Measurements from ENCODE around the gene SLC13A1. TPM values are rescaled to one million over a fixed set of nuclear protein-coding genes. Genes with fewer than 3 reads are reported as not detected.

SLC13A1 gene
- polyA plus RNA-seq (2013, experiment 1 of 2): 0.01 TPM
- not detected for polyA plus RNA-seq (2013, experiment 2 of 2)

DNA sequence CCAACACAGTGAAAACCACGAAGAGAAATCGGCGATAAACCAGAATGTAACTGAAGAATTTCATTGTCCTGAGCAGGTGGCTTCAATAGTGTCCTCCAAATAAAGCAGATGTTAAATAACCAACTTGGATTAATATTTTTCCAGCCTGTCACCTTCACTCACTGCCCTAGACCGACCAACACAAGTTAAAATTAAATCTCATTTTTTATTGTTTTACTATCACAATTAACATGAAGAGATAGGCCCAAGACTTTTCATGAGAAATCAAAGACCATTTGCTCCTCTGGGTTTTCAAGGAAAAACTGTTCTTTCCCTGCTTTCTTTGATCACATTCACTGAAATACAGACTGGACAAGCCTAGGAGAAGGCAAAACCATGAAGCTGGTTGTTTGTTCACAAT, at the start of gene SLC13A1:
Gene SLC13A1, minus strand, starts transcription at position 87 of the 400 bp plus-strand sequence. Its CDS starts 23 bp downstream, at position 64.
- H3K27me3 ChIP-seq (ENCODE audit: control insufficient read depth in 1 of 2, insufficient read depth in 1 of 2, low read length in 2 of 2): no peaks in the 10 kb centered on the region
- H2BK15ac ChIP-seq (ENCODE audit: low read depth, poor library complexity, severe bottlenecking): no peak within 1 kb of the TSS
- H4K91ac ChIP-seq (ENCODE audit: low read length): no peak within 1 kb of the TSS
- H3K4me1 ChIP-seq (ENCODE audit: control insufficient read depth, insufficient read depth, low read depth, low read length): no peaks in the 10 kb centered on the region
- H3K79me1 ChIP-seq (replicated peaks; ENCODE audit: low read length, poor library complexity, severe bottlenecking): no peaks in the 10 kb centered on the region
- H3K4me2 ChIP-seq (ENCODE audit: low read length, poor library complexity, severe bottlenecking): no peak within 1 kb of the TSS
- no peak within 1 kb of the TSS for H2BK5ac ChIP-seq (ENCODE audit: low read depth, low read length, poor library complexity, severe bottlenecking)
- no peak within 1 kb of the TSS for H2BK12ac ChIP-seq (ENCODE audit: low read length in 2 of 2)
- no peak for DNase-seq
- no peak within 1 kb of the TSS for H3K14ac ChIP-seq (ENCODE audit: low read length in 2 of 2)
- H2BK120ac ChIP-seq (ENCODE audit: low read depth, low read length): no peak within 1 kb of the TSS
- H3K27ac ChIP-seq (ENCODE audit: low read length, poor library complexity, severe bottlenecking): no peak within 1 kb of the TSS
- H3K4ac ChIP-seq (ENCODE audit: low read depth in 1 of 2, low read length in 2 of 2): no peak within 1 kb of the TSS
- no peaks in the 10 kb centered on the region for H3K36me3 ChIP-seq (ENCODE audit: control insufficient read depth in 1 of 2, insufficient read depth in 2 of 2, low read depth in 1 of 2, low read length in 2 of 2)
- no peak within 1 kb of the TSS for H2AK5ac ChIP-seq (ENCODE audit: low read length, severe bottlenecking)
- no peak within 1 kb of the TSS for H3K23ac ChIP-seq (ENCODE audit: low read length in 2 of 2)
- no peak within 1 kb of the TSS for H4K8ac ChIP-seq (ENCODE audit: low read length)
- no peak within 1 kb of the TSS for H3K4me3 ChIP-seq (ENCODE audit: insufficient read depth in 1 of 2, low read depth in 1 of 2, low read length in 2 of 2)
- H3K9ac ChIP-seq (ENCODE audit: low read length): no peak within 1 kb of the TSS
- no peak within 1 kb of the TSS for H3K18ac ChIP-seq (ENCODE audit: low read depth in 1 of 2, low read length in 2 of 2)
- 86% methylated on average over 4 of the region's 4 CpGs for WGBS
- no peaks in the 10 kb centered on the region for H3K9me3 ChIP-seq (ENCODE audit: control insufficient read depth, low read length)
- H2AFZ ChIP-seq (ENCODE audit: low read depth, low read length): no peak within 1 kb of the TSS

- H3K79me1 ChIP-seq (replicated peaks; ENCODE audit: low read length, poor library complexity, severe bottlenecking): no peaks in the 10 kb centered on the region
- no peak overlapping the region for H3K4me3 ChIP-seq (ENCODE audit: insufficient read depth in 1 of 2, low read depth in 1 of 2, low read length in 2 of 2)
- no peak overlapping the region for H2BK12ac ChIP-seq (ENCODE audit: low read length in 2 of 2)
These were observed 45.0 kb upstream of the SLC13A1 start for GRCh38 chr7:123244768-123245167.

DNA sequence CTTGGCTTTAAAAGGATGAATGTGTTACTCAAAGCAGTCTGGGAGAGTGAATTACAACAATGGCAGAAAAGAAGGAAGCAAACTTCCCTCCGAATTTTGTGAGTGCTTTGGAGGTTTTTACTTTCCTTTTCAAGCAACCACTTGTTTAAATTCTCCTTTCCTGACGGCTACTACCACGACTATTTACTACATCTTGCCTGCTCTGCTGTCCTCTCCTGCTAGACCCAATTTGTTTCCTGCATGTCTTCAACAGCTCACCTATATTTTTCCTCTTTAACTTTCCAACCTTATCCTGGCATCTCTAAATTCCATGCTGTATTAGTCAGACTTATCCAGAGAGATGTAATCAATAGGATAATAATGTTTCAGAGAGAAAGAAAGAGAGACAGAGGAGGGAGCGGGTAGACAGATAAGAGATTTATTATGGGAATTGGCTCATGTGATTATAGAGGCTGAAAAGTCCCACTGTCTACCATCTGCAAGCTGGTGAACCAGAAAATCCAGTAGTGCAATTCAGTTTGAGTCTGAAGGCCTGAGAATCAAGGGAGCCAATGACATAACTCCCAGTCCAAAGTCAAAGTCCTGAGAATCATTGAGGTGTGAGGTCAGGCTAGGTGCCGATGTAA, 42.8 kb upstream of the SLC13A1 start:
- no peak overlapping the region for H2BK120ac ChIP-seq (ENCODE audit: low read depth, low read length)
- no peak overlapping the region for H2AK5ac ChIP-seq (ENCODE audit: low read length, severe bottlenecking)
- no peak overlapping the region for H4K8ac ChIP-seq (ENCODE audit: low read length)
- no peaks in the 10 kb centered on the region for H3K9me3 ChIP-seq (ENCODE audit: control insufficient read depth, low read length)
- no peaks in the 10 kb centered on the region for H3K4me1 ChIP-seq (ENCODE audit: control insufficient read depth, insufficient read depth, low read depth, low read length)
- H2BK15ac ChIP-seq (ENCODE audit: low read depth, poor library complexity, severe bottlenecking): no peak overlapping the region
- WGBS: 71% methylated on average over 5 of the region's 5 CpGs
- no peak overlapping the region for H4K91ac ChIP-seq (ENCODE audit: low read length)
- no peak overlapping the region for H3K9ac ChIP-seq (ENCODE audit: low read length)
- H2BK5ac ChIP-seq (ENCODE audit: low read depth, low read length, poor library complexity, severe bottlenecking): no peak overlapping the region
- H3K18ac ChIP-seq (ENCODE audit: low read depth in 1 of 2, low read length in 2 of 2): no peak overlapping the region
- DNase-seq: peak; percentile 2
- H3K4ac ChIP-seq (ENCODE audit: low read depth in 1 of 2, low read length in 2 of 2): no peak overlapping the region
- no peaks in the 10 kb centered on the region for H3K79me1 ChIP-seq (replicated peaks; ENCODE audit: low read length, poor library complexity, severe bottlenecking)
- no peak overlapping the region for H3K23ac ChIP-seq (ENCODE audit: low read length in 2 of 2)
- H3K4me2 ChIP-seq (ENCODE audit: low read length, poor library complexity, severe bottlenecking): no peak overlapping the region
- no peaks in the 10 kb centered on the region for H3K27me3 ChIP-seq (ENCODE audit: control insufficient read depth in 1 of 2, insufficient read depth in 1 of 2, low read length in 2 of 2)
- H3K4me3 ChIP-seq (ENCODE audit: insufficient read depth in 1 of 2, low read depth in 1 of 2, low read length in 2 of 2): peak overlapping the region in 1 of 2 experiments; percentile 10
- H2BK12ac ChIP-seq (ENCODE audit: low read length in 2 of 2): no peak overlapping the region
- H3K36me3 ChIP-seq (ENCODE audit: control insufficient read depth in 1 of 2, insufficient read depth in 2 of 2, low read depth in 1 of 2, low read length in 2 of 2): no peaks in the 10 kb centered on the region
- no peak overlapping the region for H3K14ac ChIP-seq (ENCODE audit: low read length in 2 of 2)
- no peak overlapping the region for H2AFZ ChIP-seq (ENCODE audit: low read depth, low read length)
- no peak overlapping the region for H3K27ac ChIP-seq (ENCODE audit: low read length, poor library complexity, severe bottlenecking)

More at GRCh38 chr7:123244768-123245167, 45.0 kb upstream of the SLC13A1 start:
- Histone ChIP-seq H4K8ac (ENCODE audit: low read length) (no peak overlapping the region), H2BK120ac (ENCODE audit: low read depth, low read length) (no peak overlapping the region), H3K4me1 (ENCODE audit: control insufficient read depth, insufficient read depth, low read depth, low read length) (no peaks in the 10 kb centered on the region), H2BK15ac (ENCODE audit: low read depth, poor library complexity, severe bottlenecking) (no peak overlapping the region), H3K9ac (ENCODE audit: low read length) (no peak overlapping the region), H3K4ac (ENCODE audit: low read depth in 1 of 2, low read length in 2 of 2) (no peak overlapping the region), H3K4me2 (ENCODE audit: low read length, poor library complexity, severe bottlenecking) (no peak overlapping the region), H3K18ac (ENCODE audit: low read depth in 1 of 2, low read length in 2 of 2) (no peak overlapping the region), H4K91ac (ENCODE audit: low read length) (no peak overlapping the region), H3K36me3 (ENCODE audit: control insufficient read depth in 1 of 2, insufficient read depth in 2 of 2, low read depth in 1 of 2, low read length in 2 of 2) (no peaks in the 10 kb centered on the region), H2BK5ac (ENCODE audit: low read depth, low read length, poor library complexity, severe bottlenecking) (no peak overlapping the region), H3K14ac (ENCODE audit: low read length in 2 of 2) (no peak overlapping the region), H3K27ac (ENCODE audit: low read length, poor library complexity, severe bottlenecking) (no peak overlapping the region), H3K23ac (ENCODE audit: low read length in 2 of 2) (no peak overlapping the region), H2AK5ac (ENCODE audit: low read length, severe bottlenecking) (no peak overlapping the region), H2AFZ (ENCODE audit: low read depth, low read length) (no peak overlapping the region), H3K27me3 (ENCODE audit: control insufficient read depth in 1 of 2, insufficient read depth in 1 of 2, low read length in 2 of 2) (no peaks in the 10 kb centered on the region), H3K9me3 (ENCODE audit: control insufficient read depth, low read length) (no peaks in the 10 kb centered on the region)
- DNase-seq: no peak
- WGBS: no CpG with 5 or more reads among the region's 1 CpG

DNA sequence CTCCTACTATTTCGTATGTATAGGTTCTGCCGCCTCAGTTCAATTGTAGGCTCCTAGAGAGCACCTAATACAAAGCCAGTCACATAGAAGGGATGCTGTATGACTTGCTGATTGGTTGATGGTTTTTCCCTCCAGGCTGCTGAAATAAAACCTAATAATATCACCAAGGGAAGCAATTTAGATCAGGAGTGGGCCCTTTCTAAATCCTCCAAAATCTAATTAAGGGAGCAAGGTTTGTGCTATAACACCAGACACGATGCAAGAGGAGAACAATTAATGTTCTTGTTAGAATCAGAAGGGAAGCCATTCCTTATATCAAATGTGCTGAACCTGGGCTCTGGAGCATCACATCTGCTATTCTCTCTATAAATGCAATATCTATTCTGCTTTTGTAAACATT, 42.0 kb upstream of the SLC13A1 start:
- H2BK12ac ChIP-seq (ENCODE audit: low read length in 2 of 2): no peak overlapping the region
- H3K36me3 ChIP-seq (ENCODE audit: control insufficient read depth in 1 of 2, insufficient read depth in 2 of 2, low read depth in 1 of 2, low read length in 2 of 2): no peaks in the 10 kb centered on the region
- no peak overlapping the region for H2BK120ac ChIP-seq (ENCODE audit: low read depth, low read length)
- no peaks in the 10 kb centered on the region for H3K4me1 ChIP-seq (ENCODE audit: control insufficient read depth, insufficient read depth, low read depth, low read length)
- WGBS: 84% methylated on average over 2 of the region's 3 CpGs
- H3K14ac ChIP-seq (ENCODE audit: low read length in 2 of 2): no peak overlapping the region
- H4K91ac ChIP-seq (ENCODE audit: low read length): no peak overlapping the region
- no peak overlapping the region for H3K18ac ChIP-seq (ENCODE audit: low read depth in 1 of 2, low read length in 2 of 2)
- H3K9me3 ChIP-seq (ENCODE audit: control insufficient read depth, low read length): no peaks in the 10 kb centered on the region
- H3K27ac ChIP-seq (ENCODE audit: low read length, poor library complexity, severe bottlenecking): no peak overlapping the region
- no peaks in the 10 kb centered on the region for H3K79me1 ChIP-seq (replicated peaks; ENCODE audit: low read length, poor library complexity, severe bottlenecking)
- H2BK5ac ChIP-seq (ENCODE audit: low read depth, low read length, poor library complexity, severe bottlenecking): no peak overlapping the region
- no peak overlapping the region for H3K4ac ChIP-seq (ENCODE audit: low read depth in 1 of 2, low read length in 2 of 2)
- no peak overlapping the region for H3K9ac ChIP-seq (ENCODE audit: low read length)
- no peaks in the 10 kb centered on the region for H3K27me3 ChIP-seq (ENCODE audit: control insufficient read depth in 1 of 2, insufficient read depth in 1 of 2, low read length in 2 of 2)
- no peak overlapping the region for H2AFZ ChIP-seq (ENCODE audit: low read depth, low read length)
- H3K4me2 ChIP-seq (ENCODE audit: low read length, poor library complexity, severe bottlenecking): no peak overlapping the region
- no peak overlapping the region for H2BK15ac ChIP-seq (ENCODE audit: low read depth, poor library complexity, severe bottlenecking)
- no peak for DNase-seq
- no peak overlapping the region for H3K23ac ChIP-seq (ENCODE audit: low read length in 2 of 2)
- no peak overlapping the region for H4K8ac ChIP-seq (ENCODE audit: low read length)
- H3K4me3 ChIP-seq (ENCODE audit: insufficient read depth in 1 of 2, low read depth in 1 of 2, low read length in 2 of 2): no peak overlapping the region
- no peak overlapping the region for H2AK5ac ChIP-seq (ENCODE audit: low read length, severe bottlenecking)

All from mesenchymal stem cell (in vitro differentiated cells and primary cell).